ENCODE measurements around the gene PAQR8. TPM values are rescaled to one million over a fixed set of nuclear protein-coding genes. Genes with fewer than 3 reads are reported as not detected.

PAQR8 gene
- total and polyA plus RNA-seq, 2 of the 13 experiments (the other 11 are each of a cell fraction or from before 2014, with no cell fraction given), result 37.7 to 50.7 TPM

DNA sequence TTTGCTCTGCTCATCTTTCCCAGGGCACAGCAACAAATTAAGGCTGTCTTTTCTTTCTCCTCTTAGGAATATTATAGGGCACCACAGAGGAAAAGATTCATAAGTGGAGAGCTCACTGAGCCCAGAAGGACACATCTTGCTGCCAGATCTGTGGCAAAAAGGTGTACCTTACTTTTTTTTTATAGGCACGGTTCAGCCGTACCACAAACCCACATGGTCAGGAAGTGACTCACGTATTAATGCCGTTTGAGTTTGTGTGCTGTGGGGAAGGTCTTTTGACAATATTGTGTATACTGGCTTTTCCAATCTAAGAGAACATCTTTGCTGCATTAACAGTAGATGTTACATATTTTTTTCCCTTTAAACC, 28.4 kb downstream of the PAQR8 start (continued):
- TF ChIP-seq, protein P1, sequence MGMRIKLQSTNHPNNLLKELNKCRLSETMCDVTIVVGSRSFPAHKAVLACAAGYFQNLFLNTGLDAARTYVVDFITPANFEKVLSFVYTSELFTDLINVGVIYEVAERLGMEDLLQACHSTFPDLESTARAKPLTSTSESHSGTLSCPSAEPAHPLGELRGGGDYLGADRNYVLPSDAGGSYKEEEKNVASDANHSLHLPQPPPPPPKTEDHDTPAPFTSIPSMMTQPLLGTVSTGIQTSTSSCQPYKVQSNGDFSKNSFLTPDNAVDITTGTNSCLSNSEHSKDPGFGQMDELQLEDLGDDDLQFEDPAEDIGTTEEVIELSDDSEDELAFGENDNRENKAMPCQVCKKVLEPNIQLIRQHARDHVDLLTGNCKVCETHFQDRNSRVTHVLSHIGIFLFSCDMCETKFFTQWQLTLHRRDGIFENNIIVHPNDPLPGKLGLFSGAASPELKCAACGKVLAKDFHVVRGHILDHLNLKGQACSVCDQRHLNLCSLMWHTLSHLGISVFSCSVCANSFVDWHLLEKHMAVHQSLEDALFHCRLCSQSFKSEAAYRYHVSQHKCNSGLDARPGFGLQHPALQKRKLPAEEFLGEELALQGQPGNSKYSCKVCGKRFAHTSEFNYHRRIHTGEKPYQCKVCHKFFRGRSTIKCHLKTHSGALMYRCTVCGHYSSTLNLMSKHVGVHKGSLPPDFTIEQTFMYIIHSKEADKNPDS (CRISPR knock-in tag; IDR thresholded peaks at IDR 0.05), result no peak
- TF ChIP-seq, protein P2, sequence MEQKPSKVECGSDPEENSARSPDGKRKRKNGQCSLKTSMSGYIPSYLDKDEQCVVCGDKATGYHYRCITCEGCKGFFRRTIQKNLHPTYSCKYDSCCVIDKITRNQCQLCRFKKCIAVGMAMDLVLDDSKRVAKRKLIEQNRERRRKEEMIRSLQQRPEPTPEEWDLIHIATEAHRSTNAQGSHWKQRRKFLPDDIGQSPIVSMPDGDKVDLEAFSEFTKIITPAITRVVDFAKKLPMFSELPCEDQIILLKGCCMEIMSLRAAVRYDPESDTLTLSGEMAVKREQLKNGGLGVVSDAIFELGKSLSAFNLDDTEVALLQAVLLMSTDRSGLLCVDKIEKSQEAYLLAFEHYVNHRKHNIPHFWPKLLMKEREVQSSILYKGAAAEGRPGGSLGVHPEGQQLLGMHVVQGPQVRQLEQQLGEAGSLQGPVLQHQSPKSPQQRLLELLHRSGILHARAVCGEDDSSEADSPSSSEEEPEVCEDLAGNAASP (CRISPR knock-in tag; IDR thresholded peaks at IDR 0.05; ENCODE audit: borderline replicate concordance), result no peak
- TF ChIP-seq, protein P3, sequence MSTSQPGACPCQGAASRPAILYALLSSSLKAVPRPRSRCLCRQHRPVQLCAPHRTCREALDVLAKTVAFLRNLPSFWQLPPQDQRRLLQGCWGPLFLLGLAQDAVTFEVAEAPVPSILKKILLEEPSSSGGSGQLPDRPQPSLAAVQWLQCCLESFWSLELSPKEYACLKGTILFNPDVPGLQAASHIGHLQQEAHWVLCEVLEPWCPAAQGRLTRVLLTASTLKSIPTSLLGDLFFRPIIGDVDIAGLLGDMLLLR (CRISPR knock-in tag; IDR thresholded peaks at IDR 0.05), result no peak
- TF ChIP-seq ZNF766 (CRISPR knock-in tag; IDR thresholded peaks at IDR 0.05; ENCODE audit: borderline replicate concordance) (no peak), ZNF329 (CRISPR knock-in tag; IDR thresholded peaks at IDR 0.05; ENCODE audit: low read depth) (no peak), ZSCAN22 (CRISPR knock-in tag; IDR thresholded peaks at IDR 0.05) (no peak), ZNF33B (CRISPR knock-in tag; IDR thresholded peaks at IDR 0.05) (no peak), ZNF788 (CRISPR knock-in tag; IDR thresholded peaks at IDR 0.05; ENCODE audit: borderline replicate concordance) (no peak), SNAPC2 (CRISPR knock-in tag; IDR thresholded peaks at IDR 0.05) (no peak), KMT2A (CRISPR knock-in tag; IDR thresholded peaks at IDR 0.05) (no peak), ZNF841 (CRISPR knock-in tag; IDR thresholded peaks at IDR 0.05; ENCODE audit: borderline replicate concordance) (no peak), AGO1 (IDR thresholded peaks at IDR 0.05; ENCODE audit: low read depth, low read length, poor library complexity, severe bottlenecking) (no peak), ZNF547 (CRISPR knock-in tag; IDR thresholded peaks at IDR 0.05) (no peak), ZNF367 (CRISPR knock-in tag; IDR thresholded peaks at IDR 0.05; ENCODE audit: borderline replicate concordance) (no peak), ZNF550 (CRISPR knock-in tag; IDR thresholded peaks at IDR 0.05; ENCODE audit: borderline replicate concordance) (no peak), KLF11 (CRISPR knock-in tag; IDR thresholded peaks at IDR 0.05) (no peak; the same call in 1 of the 2 replicates), CEBPB (IDR thresholded peaks at IDR 0.05; ENCODE audit: borderline replicate concordance, low read depth, low read length) (no peak), HOXA9 (CRISPR knock-in tag; IDR thresholded peaks at IDR 0.05; ENCODE audit: borderline replicate concordance) (no peak), ZNF143 (CRISPR knock-in tag; IDR thresholded peaks at IDR 0.05) (no peak)
- TF ChIP-seq, protein P4, sequence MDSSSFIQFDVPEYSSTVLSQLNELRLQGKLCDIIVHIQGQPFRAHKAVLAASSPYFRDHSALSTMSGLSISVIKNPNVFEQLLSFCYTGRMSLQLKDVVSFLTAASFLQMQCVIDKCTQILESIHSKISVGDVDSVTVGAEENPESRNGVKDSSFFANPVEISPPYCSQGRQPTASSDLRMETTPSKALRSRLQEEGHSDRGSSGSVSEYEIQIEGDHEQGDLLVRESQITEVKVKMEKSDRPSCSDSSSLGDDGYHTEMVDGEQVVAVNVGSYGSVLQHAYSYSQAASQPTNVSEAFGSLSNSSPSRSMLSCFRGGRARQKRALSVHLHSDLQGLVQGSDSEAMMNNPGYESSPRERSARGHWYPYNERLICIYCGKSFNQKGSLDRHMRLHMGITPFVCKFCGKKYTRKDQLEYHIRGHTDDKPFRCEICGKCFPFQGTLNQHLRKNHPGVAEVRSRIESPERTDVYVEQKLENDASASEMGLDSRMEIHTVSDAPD (CRISPR knock-in tag; IDR thresholded peaks at IDR 0.05), result no peak
- TF ChIP-seq, protein P5, sequence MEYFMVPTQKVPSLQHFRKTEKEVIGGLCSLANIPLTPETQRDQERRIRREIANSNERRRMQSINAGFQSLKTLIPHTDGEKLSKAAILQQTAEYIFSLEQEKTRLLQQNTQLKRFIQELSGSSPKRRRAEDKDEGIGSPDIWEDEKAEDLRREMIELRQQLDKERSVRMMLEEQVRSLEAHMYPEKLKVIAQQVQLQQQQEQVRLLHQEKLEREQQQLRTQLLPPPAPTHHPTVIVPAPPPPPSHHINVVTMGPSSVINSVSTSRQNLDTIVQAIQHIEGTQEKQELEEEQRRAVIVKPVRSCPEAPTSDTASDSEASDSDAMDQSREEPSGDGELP (IDR thresholded peaks at IDR 0.05; ENCODE audit: borderline replicate concordance, low read depth), result no peak
- TF ChIP-seq, protein P6, sequence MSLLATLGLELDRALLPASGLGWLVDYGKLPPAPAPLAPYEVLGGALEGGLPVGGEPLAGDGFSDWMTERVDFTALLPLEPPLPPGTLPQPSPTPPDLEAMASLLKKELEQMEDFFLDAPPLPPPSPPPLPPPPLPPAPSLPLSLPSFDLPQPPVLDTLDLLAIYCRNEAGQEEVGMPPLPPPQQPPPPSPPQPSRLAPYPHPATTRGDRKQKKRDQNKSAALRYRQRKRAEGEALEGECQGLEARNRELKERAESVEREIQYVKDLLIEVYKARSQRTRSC (CRISPR knock-in tag; IDR thresholded peaks at IDR 0.05; ENCODE audit: low read depth), result no peak
- TF ChIP-seq, protein P7, sequence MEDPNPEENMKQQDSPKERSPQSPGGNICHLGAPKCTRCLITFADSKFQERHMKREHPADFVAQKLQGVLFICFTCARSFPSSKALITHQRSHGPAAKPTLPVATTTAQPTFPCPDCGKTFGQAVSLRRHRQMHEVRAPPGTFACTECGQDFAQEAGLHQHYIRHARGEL (CRISPR knock-in tag; IDR thresholded peaks at IDR 0.05), result no peak
